Fibroblast of skin of back (primary cell): ENCODE data around the gene ZC3H8. TPM values are rescaled to one million over a fixed set of nuclear protein-coding genes. Genes with fewer than 3 reads are reported as not detected.
"Not testable (repeated sequence)": the region's sequence is repeated elsewhere in the genome, so short reads cannot be mapped to it uniquely, and the experiment has no call there.

ENCODE experiments used
- DNase-seq: peaks from one replicate; pipeline ENCODE4 v3.0.0-alpha.2; 2013
- polyA plus RNA-seq, 2 experiments: library from polyadenylated mRNA; unstranded; fragments of 120-200 nt; gene quantifications; one replicate each; pipeline ENCODE4 v1.2.1, GENCODE V29; 2013; ENCODE audit not compliant: insufficient read length in 2 of 2

Gene ZC3H8
- polyA plus RNA-seq (2013, experiment 1 of 2; ENCODE audit: insufficient read length) = 4.3 TPM
- polyA plus RNA-seq (2013, experiment 2 of 2; ENCODE audit: insufficient read length) = 3.5 TPM

GRCh38 chr2:112254466-112255240 is at the start of gene ZC3H8:
TSS of gene ZC3H8 (minus strand) at chr2:112255042. CDS start at chr2:112254981, 61 bp downstream.
- DNase-seq = peak; percentile 83

- no peak for DNase-seq
Observed at GRCh38 chr2:112304298-112304941, 49.6 kb upstream of the ZC3H8 start.

GRCh38 chr2:112301973-112302372 is 47.1 kb upstream of the ZC3H8 start:
- DNase-seq = no peak

GRCh38 chr2:112301171-112301584 is 46.3 kb upstream of the ZC3H8 start:
- DNase-seq = peak; percentile 81

GRCh38 chr2:112296407-112296806 is 41.6 kb upstream of the ZC3H8 start:
- DNase-seq = no peak

- DNase-seq = no peak
Observed at GRCh38 chr2:112295407-112296078, 40.7 kb upstream of the ZC3H8 start.

GRCh38 chr2:112293636-112294401 is 39.0 kb upstream of the ZC3H8 start:
- no peak for DNase-seq

- no peak for DNase-seq
Observed at GRCh38 chr2:112290648-112291047, 35.8 kb upstream of the ZC3H8 start.

GRCh38 chr2:112290088-112290487 is 35.2 kb upstream of the ZC3H8 start:
- peak; percentile 67 for DNase-seq

GRCh38 chr2:112283535-112283934 is 28.7 kb upstream of the ZC3H8 start:
- DNase-seq = not testable (repeated sequence)

- not testable (repeated sequence) for DNase-seq
Observed at GRCh38 chr2:112282066-112282465, 27.2 kb upstream of the ZC3H8 start.

GRCh38 chr2:112277596-112278220 is 22.9 kb upstream of the ZC3H8 start:
- no peak for DNase-seq

- no peak for DNase-seq
Observed at GRCh38 chr2:112276954-112277353, 22.1 kb upstream of the ZC3H8 start.

- DNase-seq = peak; percentile 85
Observed at GRCh38 chr2:112275887-112276773, 21.3 kb upstream of the ZC3H8 start.

GRCh38 chr2:112275311-112275886 is 20.6 kb upstream of the ZC3H8 start, which contains the start of gene ZC3H6:
TSS of gene ZC3H6 (plus strand) at chr2:112275597. CDS start at chr2:112275995, 398 bp downstream.
- peak; percentile 97 for DNase-seq

GRCh38 chr2:112273349-112273748 is 18.5 kb upstream of the ZC3H8 start:
- DNase-seq = no peak

GRCh38 chr2:112272669-112273068 is 17.8 kb upstream of the ZC3H8 start:
- DNase-seq = no peak

- DNase-seq = no peak
Observed at GRCh38 chr2:112268547-112268946, 13.7 kb upstream of the ZC3H8 start.

- DNase-seq = no peak
Observed at GRCh38 chr2:112262876-112263275, 8.0 kb upstream of the ZC3H8 start.

- DNase-seq = no peak
Observed at GRCh38 chr2:112260295-112260625, 5.4 kb upstream of the ZC3H8 start.
